Measurements from ENCODE around the gene ZDHHC1.

DNA sequence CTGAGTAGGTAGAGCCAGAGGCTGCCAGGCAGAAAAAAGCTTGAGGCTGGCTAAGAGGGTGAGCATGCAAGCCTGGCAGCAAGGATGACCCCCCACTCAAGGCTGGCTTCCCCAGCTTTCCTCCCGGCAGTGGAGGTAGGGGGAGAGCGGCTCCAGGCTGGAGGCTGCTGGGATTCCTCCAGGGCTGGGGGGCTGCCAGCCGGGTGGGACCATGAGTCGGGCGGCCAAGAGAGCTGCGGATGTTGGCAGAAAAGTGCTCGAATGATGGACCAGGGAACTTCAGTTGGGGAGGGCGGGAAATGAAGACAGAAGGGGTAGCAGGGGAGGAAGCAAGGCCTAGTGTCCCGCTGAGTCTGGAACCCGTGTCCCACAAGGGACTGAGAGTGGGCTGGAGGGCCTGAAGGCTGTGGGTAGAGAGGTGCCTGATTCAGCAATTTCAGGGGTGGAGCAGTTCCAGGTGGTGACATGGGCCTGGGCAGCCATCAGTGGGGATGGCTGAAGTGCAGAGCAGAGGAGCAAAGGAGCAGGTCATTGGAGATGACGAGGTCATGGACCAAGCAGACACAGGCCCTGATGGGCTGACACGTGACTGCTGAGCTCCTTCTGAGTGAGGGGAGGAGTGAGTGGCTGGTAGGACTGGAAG is 34.9 kb upstream of the ZDHHC1 start:
- TF ChIP-seq CTCF (IDR thresholded peaks at IDR 0.05) (no peak), POLR2A (IDR thresholded peaks at IDR 0.05) (no peak)

All from prostate gland (tissue), 2 donors.